COR-L47 (cell line): ENCODE measurements around the gene RHBDL3.
"Not testable (repeated sequence)": the region's sequence is repeated elsewhere in the genome, so short reads cannot be mapped to it uniquely, and the experiment has no call there.

Experiments
- DNase-seq: peaks from one replicate; lab custom pipeline; 2025; lab: John Stamatoyannopoulos, UW

RHBDL3 gene

DNA sequence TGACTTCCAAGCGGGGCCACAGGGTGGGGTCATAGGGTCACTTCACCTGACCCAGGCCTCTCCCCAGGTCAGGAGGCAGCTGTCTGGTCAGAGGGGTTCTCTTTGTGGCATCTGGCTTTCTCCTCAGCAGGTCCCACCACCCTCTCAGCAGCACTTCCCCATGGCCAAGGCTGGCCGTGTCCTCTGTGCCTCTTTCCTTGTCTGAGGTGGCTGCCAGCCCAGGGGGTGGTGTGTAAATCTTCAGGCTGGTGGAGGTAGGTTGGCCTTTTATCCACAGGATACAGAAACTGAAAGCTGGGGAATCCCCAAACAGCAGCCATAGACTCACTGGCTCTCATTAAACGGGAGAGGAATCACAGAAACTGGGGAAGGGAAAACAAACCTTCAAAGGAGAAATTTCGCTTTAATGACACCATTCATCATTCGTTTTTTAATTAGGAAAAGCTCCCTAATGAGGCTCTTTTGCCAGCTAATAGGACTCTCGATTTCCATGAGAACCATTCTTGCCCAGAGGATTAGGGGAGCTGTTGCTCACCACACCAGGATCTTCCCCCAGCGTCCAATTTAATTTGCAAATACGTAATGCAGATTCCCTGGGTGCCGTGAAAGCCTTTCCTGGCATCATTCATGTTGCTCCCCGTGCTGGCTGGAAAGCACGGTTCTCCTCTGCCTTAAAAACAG, 58.3 kb downstream of the RHBDL3 start:
- peak; percentile 8 for DNase-seq

DNA sequence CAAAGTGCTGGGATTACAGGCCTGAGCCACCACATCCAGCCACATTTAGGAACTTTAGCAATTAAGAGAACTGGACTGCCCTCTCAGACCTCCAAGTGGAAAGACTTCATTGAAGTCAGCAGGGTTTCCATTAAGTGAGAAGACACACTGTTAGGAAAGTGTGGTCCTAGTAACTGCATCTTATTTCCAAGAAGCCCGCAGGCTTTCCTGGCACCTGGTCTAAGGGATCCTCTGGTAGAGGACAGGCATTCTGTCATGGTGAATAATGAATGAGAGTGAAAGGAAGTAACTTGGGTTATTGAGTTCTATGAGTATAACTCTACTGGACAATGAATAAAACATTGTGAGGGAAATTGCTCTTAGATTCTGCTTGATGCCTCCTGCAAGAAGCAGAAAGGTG, 62.3 kb downstream of the RHBDL3 start:
- no peak for DNase-seq

DNA sequence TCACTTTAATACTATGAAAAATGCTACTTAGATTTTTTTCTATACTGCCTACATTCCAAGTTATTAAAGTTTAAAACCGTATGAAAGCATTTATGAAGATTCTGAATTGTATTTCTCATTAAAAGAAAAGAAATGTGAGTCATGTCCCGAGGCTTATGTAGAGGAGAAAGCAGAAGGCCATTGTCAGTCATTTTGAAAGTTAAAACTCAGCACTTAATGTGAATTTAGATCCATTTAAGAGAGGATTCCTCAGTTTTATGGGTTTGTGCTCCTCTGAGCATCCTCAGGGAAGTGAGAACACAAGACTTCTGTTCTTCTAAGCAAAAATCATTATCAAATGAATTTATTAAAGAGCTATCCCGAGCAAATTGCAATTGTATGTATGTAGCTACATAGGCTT, 64.5 kb downstream of the RHBDL3 start:
- DNase-seq, result no peak

DNA sequence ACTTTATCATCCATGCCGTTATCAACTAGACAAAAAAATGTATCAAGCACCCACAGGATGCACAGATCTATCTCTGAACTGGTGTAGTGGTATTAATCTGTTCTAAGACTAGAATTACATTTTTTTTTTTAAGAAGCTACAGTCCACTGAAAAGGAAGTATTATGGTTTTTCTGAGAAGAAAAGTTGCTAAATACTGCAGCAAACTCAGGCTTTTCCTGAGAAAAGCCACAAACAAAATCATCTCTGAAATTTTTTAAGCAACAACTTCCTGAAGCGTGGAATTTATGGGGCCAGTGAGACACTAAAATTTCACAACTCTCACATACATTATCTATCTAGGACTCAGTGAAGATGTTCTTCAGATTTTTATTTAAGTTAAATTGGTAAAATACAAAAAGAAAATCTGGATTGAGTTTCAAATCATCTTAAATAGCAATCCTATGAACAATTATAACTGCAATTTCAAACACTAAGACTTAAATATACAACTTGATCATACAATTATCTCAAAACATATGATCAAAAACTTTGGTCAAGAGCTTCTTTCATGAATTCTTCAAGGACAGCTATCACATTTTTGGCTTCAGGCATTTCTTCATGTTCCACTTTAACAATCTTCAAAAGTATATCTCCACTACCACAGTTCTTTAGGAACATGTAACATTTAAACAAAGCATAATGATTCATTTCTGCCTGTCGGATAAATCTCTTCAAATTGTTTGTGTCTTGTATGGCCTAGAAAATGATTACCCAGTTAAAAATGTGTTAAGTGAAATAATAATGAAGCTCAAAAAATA, 65.8 kb downstream of the RHBDL3 start:
- DNase-seq, result no peak

DNA sequence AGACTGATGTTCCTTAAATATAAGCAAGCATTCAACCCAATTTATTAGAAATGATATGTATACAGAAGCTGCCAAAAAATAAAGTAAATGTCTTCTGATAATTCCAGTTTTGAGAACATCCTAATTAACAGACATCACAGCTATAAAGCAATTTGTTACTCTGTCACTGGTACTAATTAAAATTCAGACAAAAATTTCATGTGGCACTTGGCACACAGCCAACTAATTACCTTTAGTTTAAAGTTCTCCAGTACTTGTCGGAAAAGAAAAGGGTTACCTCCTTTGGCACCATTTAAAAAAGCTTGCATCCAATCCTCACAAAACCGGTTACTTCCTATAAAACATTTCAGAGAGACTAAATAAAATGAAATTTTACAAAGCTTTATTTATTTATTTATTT, 67.6 kb downstream of the RHBDL3 start:
- DNase-seq, result no peak

DNA sequence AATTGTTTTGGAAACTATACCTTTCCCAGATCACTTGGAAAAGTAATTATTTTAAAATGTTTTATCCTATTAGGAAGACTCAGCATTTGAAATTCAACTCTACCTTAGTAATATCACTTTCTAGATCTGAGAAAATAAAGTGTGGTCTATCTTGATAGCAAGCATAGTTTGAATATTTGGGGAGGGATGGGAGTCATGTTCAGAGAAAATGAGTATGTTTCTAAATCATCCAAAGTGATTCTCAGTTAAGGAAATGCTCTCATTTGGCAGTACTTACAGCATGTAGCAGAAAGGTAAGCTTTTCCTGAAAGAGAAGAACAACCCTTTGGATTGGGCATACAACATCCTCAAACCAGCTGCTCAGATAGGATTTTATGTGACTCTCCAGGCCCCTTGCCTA, 69.4 kb downstream of the RHBDL3 start:
- DNase-seq, result no peak

DNA sequence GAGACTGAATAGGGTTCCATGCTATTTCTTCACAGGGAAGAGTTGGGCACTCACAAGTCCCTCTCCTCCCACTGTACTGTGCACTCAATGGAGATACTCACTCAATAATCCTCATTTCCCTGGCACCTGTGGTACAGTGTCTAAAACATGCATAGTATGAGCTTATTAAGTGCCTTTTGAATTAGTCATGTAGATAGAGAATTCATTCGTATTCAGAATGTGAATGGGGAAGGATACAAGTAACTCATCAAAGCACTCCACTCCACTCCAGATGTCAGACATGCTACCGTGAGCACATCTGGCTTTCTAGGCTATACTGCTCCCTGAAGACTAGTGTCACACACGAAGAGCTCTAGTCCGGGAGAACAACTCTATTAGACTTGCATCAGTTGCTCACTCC, 70.1 kb downstream of the RHBDL3 start:
- no peak for DNase-seq

DNA sequence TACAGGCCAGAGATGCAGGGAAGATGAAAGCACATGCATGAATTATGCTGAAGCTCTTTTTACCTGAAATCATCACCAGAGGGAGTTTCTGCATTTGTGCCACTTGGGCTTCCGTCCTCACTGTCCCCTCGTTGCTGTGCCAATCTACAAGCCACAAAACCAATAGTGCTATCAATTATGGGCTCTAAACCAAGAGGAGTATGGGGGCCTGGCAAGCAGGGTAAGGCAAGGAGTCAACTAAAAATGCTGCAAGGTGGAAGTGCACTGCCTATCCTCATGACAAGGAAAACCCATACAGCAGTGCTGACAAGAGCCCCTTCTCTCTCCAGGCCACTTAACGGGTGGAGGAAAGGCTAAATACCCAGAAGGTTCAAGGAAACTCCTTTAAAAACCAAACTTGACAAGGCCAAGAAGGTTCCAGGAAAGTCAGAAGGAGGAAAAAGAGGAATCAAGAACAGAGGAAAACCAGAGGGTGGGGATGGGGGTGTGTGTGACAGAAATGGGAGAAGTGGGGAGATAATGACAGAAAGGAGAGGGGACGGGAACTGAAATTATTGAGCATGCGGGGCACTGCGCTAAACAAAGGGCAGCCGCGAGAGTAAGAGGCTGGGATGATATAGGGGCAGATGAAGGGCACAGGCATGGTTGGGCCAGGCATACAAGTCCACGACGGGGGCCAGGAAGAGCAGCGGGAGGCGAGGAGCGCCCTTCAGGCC, 75.7 kb downstream of the RHBDL3 start:
- peak; percentile 48 for DNase-seq

DNA sequence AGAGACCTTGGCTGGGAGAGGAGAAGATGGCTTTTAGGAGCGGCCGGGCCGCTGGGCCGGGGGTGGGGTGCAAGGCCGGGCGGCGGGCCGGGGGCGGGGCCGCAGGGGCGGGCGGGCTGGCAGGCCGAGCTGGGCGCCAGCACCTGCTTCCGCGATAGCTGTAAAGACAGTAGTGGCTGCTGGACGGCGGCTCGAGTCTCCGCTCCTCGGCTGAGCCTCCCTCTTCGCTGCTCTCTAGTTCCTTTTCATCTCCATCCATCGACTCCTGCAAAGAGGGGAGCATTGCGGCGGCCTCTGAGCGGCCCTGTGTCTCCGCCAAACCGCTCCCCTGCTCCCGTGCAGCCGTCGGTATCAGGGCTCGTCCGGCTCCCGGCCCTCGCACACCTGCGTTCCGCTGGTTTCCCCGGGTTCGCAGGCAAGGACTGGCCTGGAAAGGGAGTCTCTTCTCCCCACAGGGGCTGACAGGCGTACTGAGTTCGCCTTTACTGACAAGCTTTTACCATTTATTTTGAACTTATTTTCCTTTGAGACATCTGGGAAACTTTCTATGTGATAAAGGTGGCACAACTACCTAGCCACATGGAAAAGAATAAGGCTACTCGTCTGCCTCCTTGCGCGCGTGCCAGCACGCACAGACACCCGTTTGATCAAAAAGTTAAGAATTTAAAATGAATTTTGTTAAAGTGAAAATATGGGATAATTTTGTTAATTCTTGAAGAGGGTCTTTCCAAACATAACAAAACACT, 76.4 kb downstream of the RHBDL3 start, which contains the start of gene C17orf75:
Gene C17orf75 (minus strand): TSS at position 317 of the 746 bp plus-strand sequence. CDS start 34 bp downstream, at position 283.
- peak; percentile 80 for DNase-seq

DNA sequence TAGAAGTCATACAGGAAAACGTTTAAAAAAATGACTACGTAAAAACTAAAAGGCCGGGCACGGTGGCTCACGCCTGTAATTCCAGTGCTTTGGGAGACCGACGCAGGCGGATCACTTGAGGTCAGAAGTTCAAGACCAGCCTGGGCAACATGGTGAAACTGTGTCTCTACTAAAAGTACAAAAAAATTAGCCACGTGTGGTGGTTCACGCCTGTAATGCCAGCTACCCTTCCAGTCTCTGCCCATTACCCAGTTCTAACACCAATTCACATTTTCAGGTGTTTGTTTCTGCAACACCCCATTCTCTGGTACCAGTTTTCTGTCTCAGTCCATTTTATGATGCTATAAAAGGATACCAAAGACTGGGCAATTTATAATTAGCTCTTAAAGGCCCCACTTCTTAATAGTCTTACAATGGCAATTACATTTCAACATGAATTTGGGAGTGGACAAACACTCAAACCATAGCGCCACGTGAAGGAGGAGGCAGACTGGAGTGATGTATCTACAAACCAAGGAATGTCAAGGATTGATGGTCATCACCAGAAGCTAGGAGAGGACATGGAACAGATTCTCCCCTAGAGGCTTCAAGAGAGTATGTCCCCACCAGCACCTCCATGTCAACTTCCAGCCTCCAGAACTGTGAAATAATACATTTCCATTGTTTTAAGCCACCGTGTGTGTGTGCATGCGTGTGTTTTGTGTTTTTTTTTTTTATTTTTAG, 77.1 kb downstream of the RHBDL3 start:
- no peak for DNase-seq

DNA sequence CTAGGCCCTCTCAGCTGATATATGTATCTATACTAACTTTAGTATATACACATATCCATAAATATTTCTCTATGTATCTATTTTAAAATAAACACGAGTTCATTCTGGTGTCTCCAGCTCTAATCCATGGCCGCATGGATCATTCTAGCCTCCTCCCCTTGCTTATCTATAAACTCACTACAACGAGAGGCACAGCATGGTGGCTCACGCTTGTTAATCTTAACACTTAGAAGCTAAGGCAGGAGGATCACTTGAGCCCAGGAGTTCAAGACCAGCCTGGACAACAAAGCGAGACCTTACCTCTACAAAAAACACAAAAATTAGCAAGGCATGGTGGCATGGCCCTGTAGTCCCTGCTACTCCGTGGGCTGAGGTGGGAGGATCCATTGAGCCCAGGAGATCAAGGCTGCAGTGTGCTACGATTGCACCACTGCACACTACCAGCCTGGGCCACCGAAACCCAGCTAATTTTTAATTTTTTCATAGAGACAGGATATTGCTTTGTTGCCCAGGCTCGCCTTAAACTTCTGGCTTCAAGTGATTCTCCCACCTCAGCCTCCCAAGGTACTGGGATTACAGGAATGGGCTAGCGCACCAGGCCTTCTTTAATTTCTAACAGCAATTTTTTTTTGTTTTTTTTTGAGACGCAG, 80.4 kb downstream of the RHBDL3 start:
- no peak for DNase-seq

DNA sequence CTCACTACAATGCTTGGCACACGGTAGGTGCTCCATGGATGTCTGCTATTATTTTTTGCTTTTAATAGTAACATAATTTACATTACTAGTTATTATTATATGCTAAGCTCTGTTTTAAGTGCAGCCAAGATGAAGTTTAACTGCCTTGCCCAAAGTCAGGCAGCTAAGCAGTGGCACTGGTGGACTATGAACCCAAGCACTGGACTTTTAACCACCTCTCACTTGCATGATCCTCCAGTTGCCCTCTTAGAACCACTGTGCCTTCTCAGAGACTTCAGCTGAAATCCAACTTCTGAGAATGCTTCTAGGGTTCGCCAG, 82.8 kb downstream of the RHBDL3 start:
- no peak for DNase-seq

DNA sequence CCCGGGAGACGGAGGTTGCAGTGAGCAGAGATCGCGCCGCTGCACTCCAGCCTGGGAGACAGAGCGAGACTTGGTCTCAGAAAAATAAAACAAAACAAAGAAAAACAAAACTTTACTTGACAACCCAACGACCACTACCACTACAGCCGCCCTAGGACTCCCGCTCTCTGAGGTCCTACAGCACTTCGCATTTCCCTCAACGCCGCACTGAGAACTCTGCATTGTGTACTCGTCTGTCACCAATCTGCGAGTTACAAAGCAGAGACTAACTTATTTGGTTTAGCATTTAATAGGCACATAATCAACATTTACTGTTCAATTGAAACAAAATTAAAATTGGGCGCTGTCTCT, 83.8 kb downstream of the RHBDL3 start:
- no peak for DNase-seq

DNA sequence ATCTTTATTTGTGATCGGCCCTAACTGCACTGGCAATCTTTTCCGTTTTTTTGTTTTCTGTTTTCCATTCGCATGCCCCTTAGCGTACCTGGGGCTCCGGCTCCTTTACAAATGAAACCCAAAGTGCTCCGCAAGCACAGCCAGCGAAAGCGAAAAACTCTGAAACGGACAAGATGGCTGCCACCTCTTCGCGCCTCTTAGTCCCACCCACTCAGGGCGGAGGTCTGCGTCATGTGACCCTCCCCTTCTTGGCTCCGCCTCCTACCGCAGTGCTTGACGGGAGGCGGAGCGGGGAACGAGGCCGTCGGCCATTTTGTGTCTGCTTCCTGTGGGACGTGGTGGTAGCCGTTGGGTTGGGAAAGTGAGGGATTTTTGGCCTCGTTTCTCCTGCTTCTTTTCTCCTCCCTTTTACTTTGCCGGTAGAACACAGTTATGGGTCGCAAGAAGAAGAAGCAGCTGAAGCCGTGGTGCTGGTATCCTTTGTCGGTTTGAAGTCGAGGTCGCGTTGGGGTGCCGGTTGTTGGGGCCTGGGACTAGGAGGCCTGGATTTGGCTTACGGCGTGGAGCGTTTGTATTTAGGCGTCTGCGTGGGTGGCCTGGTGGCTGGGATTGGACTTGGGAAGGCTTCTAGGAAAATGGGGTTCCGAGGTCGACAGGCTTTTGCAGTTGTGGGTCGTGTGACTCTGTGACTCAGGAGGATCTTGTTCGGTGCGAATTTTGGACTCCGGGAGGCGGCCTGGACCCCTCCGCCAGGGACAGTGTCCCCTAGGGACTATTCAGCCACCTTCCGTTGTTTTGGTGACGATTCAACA, 84.4 kb downstream of the RHBDL3 start, which contains the start of gene ZNF207:
Gene ZNF207 (plus strand): TSS at position 304 of the 812 bp plus-strand sequence. CDS start 129 bp downstream, at position 433.
- peak; percentile 95 for DNase-seq

DNA sequence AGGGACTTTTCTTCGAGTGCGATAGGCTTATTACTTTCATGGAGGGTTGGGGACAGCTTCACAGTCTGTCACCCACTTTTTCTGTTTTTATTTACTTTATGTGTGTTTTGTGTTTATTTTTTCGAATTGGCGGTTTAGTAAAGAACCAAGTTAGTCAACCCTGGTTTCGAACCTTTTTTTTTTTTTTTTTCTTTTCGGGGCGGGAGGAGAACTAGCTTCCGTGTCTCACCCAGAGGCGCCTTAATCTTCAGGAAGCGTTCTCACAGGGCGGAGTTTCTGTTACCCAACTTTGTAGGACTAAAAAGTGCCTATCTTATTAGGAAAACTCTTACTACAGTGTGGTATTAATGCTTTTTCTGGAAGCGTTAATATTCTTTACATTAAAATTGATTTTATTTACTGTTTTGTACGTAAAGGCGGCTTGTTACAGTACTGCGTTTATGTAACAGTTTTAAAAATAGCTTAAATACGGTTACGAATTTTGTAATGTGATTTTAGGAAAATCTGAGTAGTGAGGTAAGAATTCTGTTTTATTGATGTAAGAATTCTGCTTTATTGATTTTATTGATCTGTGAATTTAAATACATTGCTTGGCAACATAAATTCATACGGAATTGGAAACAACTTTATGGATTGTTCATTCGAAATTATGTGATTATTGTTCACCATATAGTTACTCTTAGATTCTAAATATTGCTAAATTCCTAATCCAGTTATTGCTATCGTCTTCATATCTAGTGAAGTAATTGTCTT, 85.2 kb downstream of the RHBDL3 start:
- DNase-seq, result peak; percentile 26

DNA sequence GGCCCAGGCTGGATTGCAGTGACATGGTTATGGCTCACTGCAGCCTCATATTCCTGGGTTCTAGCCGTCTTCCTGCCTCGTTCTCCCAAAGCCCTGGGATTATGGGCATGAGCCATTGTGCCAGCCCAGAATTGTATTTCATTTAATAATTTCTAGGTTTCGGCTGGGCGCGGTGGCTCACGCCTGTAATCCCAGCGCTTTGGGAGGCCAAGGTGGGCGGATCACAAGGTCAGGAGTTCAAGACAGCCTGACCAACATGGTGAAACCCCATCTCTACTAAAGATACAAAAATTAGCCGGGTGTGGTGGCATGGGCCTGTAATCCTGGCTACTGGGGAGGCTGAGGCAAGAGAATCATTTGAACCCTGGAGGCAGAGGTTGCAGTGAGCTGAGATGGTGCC, 87.1 kb downstream of the RHBDL3 start:
- not testable (repeated sequence) for DNase-seq

DNA sequence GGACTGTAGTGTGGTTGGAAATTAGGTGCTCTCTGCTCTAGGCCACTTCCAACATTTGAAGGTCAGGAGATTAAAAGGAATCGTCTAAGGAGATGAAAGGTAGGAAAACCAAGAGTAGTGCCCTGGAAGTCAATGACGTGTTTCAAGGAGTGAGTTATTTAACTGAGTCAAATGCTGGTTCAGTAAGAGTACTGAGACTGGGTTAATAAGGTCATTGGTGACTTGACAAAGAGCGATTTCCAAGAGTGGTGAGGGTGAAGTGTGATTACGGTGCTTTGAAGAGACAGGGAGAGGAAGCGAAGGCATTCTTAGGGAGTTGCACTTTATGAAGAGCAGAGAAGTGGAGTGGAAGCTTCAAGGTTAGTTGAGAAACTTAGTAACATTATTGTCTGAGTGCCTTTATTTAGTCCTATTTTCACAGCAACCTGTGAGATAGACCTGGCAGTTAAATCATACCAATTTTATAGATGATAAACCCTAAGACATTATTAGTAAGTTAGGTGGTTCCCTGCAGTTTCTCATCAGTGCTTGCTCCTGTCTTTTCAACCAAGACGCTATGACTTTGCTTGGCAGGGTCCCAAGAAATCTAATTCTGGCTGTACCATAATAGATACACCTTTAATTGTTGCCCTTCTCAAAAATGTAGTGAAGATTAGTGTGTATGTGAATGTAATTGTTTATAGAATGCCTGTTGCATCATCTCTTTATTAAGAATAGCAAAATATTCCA, 90.2 kb downstream of the RHBDL3 start:
- no peak for DNase-seq

DNA sequence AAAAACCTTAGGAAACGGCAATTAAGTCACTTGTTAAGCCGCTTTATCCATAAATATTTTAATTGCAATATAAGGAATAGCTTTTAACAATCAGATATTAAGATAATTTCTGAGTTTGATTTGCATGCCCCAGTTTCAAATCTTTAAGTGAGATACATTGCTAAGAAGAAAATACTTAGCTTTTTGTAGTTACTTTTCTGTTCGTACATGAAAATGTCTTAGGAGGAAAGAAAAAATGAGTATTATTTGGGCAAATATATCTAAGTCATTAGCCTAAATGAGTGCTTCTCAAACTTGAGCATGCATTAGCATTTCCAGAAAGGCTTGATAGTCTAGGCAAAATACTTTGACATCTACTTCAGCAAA, 90.7 kb downstream of the RHBDL3 start:
- DNase-seq, result no peak

DNA sequence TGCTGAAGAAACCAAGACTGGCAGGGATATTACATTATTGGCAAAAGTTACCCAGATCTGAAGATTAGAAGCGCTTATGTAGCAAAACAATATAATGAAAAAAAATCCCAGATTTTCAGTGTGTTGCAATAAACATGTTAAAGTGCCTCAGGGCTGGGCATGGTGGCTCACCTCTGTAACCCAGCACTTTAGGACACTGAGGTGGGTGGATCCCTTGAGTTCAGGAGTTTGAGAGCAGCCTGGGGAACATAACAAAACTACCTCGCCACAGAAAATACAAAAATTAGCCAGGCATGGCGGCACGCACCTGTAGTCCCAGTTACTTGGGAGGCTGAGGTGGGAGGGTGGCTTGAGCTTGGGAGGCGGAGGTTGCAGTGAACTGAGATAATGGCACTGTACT, 91.1 kb downstream of the RHBDL3 start:
- no peak for DNase-seq
